ELR (cell line): ENCODE measurements around the gene SLC35A2.

Experiments used
- DNase-seq: peaks from one replicate; pipeline ENCODE4 v3.0.0-alpha.2; 2015; ENCODE audit warnings: low read depth

SLC35A2 gene

GRCh38 chrX:48911412-48912182, at the start of gene SLC35A2:
SLC35A2 (minus strand) TSS chrX:48911646; CDS start chrX:48911636, 10 bp downstream.
- peak; percentile 74 for DNase-seq

GRCh38 chrX:48960291-48960690, 48.8 kb upstream of the SLC35A2 start:
- DNase-seq: no peak

GRCh38 chrX:48958635-48959094, 47.2 kb upstream of the SLC35A2 start:
- peak; percentile 66 for DNase-seq

- DNase-seq: peak; percentile 96
These were observed 46.6 kb upstream of the SLC35A2 start for GRCh38 chrX:48957827-48958634.

GRCh38 chrX:48957477-48957826, 46.0 kb upstream of the SLC35A2 start, which contains the start of gene OTUD5:
OTUD5 (minus strand) TSS chrX:48957607; CDS start chrX:48957570, 37 bp downstream.
- DNase-seq: peak; percentile 74

GRCh38 chrX:48956728-48957414, 45.4 kb upstream of the SLC35A2 start:
- DNase-seq: peak; percentile 31

GRCh38 chrX:48948589-48948988, 37.1 kb upstream of the SLC35A2 start:
- no peak for DNase-seq

GRCh38 chrX:48945517-48946348, 34.3 kb upstream of the SLC35A2 start:
- DNase-seq: peak; percentile 62

- DNase-seq: no peak
These were observed 31.4 kb upstream of the SLC35A2 start for GRCh38 chrX:48942895-48943294.

GRCh38 chrX:48940404-48940955, 29.0 kb upstream of the SLC35A2 start:
- DNase-seq: no peak

- DNase-seq: no peak
These were observed 28.2 kb upstream of the SLC35A2 start for GRCh38 chrX:48939524-48940228.

- no peak for DNase-seq
These were observed 27.4 kb upstream of the SLC35A2 start for GRCh38 chrX:48938721-48939425.

GRCh38 chrX:48937054-48937907, 25.8 kb upstream of the SLC35A2 start:
- DNase-seq: peak; percentile 3

GRCh38 chrX:48936429-48937053, 25.1 kb upstream of the SLC35A2 start:
- no peak for DNase-seq

- no peak for DNase-seq
These were observed 23.8 kb upstream of the SLC35A2 start for GRCh38 chrX:48935301-48935670.

GRCh38 chrX:48934581-48935300, 23.3 kb upstream of the SLC35A2 start:
- DNase-seq: no peak

GRCh38 chrX:48933757-48934156, 22.3 kb upstream of the SLC35A2 start:
- no peak for DNase-seq
